ENCODE data around the gene FSD1.

The FSD1 gene

DNA sequence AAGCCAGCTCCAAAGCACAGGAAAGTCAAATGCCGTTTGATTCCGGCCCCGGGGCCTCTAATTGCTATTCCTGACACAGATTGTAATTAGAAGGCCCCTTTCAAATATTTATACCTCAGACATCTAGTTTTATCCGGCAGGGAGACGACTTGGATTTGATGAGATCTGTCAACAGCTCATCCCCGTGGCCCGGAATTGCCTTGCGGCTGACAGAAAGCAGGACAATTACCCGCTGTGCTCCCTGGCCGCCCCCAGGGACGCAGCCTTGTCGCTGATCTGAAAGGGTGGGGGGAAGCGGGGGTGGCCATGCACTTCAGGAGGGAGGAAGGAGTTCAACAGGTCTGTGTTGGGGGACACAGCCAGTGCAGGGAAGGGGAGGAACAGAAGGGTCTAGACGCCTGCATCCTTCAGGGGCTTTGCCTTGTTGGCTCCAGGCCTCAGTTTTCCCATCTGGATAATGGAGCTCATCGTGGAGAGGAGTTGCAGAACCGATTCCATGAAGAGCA is 27.2 kb upstream of the FSD1 start:
- TF ChIP-seq, protein P1, sequence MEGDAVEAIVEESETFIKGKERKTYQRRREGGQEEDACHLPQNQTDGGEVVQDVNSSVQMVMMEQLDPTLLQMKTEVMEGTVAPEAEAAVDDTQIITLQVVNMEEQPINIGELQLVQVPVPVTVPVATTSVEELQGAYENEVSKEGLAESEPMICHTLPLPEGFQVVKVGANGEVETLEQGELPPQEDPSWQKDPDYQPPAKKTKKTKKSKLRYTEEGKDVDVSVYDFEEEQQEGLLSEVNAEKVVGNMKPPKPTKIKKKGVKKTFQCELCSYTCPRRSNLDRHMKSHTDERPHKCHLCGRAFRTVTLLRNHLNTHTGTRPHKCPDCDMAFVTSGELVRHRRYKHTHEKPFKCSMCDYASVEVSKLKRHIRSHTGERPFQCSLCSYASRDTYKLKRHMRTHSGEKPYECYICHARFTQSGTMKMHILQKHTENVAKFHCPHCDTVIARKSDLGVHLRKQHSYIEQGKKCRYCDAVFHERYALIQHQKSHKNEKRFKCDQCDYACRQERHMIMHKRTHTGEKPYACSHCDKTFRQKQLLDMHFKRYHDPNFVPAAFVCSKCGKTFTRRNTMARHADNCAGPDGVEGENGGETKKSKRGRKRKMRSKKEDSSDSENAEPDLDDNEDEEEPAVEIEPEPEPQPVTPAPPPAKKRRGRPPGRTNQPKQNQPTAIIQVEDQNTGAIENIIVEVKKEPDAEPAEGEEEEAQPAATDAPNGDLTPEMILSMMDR (IDR thresholded peaks at IDR 0.05; ENCODE audit: control insufficient read depth, extremely low read depth, insufficient read depth): no peak
- DNase-seq (ENCODE audit: low read depth): no peak
- H3K4me3 ChIP-seq (ENCODE audit: low read depth, low read length): no peak overlapping the region

DNA sequence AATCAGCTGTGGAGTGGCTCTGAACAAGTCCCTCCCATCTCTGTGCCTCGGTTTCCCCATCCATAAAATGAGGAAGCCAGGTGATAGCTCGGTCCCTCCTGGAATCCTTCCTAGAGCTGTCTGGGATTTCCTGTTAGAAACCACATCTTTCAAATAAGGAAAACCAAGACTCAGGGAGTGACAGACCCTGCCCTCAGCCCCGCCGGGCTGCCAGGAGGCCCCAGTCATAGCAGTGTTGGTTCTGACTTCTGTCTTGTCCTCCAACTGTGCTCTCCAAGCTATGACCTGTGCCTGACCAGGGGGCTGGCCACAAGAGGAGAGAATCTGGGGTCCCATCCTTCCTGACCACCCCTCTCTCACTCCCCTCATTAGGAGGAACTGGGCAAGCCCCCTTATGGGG is 26.4 kb upstream of the FSD1 start:
- TF ChIP-seq, protein P1 (IDR thresholded peaks at IDR 0.05; ENCODE audit: control insufficient read depth, extremely low read depth, insufficient read depth): no peak
- no peak for DNase-seq (ENCODE audit: low read depth)
- no peak overlapping the region for H3K4me3 ChIP-seq (ENCODE audit: low read depth, low read length)

DNA sequence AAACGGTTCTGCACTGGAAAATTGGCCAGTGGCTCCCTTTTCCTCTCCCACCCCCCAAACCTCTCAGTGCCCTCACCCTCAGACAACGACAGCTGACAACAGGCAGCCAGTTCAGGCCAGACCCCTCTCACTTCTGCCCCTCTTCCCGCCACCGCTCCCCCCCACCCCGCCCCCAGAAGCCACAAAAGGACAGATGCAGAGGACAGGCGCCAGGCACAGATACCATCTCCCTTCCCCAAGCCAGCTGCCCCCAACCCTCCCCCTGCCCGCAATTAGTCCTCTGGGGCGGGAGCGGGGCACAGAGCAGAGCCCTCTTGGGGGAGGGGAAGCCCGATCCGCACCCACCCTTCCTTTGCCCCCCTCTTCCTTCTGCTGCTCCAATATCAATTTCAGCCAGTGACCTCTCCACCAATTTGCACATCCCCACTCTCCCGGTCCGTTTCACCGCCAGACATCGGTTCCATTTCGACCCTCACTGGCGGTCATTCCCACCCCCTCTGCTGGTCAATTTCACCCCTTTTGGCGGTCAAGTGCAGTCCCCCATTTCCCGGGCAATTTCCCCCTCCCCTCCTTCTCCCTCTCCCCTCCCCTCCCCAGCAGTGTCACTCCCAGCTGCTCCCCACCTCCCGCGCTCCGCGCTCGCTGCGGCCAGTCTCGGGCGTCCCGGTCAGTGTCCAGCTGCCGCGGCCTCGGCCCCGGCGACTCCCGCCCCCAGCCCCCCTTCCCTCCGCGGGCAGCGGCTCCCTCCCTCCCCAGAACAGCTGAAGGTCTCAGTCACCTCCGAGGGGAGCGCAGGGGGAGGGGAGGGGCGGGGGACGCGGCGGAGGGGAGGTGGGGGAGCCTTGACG is 25.8 kb upstream of the FSD1 start, which contains the start of gene SHD:
SHD (plus strand) TSS at position 848 of the 848 bp plus-strand sequence. CDS start 798 bp downstream, outside the sequence.
- TF ChIP-seq, protein P1 (IDR thresholded peaks at IDR 0.05; ENCODE audit: control insufficient read depth, extremely low read depth, insufficient read depth): no peak
- no peak for DNase-seq (ENCODE audit: low read depth)
- H3K4me3 ChIP-seq (ENCODE audit: low read depth, low read length): no peak within 1 kb of the TSS

DNA sequence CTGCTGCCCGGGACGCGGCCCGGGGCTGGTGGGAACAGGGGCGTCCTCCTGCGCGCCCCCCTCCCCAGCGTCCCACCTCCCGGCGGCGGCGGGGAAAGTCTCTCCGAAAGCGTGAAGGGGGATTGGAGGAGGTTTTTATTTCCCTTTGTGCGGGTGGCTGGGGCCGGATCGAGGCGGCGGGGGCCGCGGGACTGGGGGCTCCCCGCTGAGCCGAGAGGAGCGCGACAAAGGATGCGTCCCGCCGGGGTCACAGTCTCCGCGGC is 25.2 kb upstream of the FSD1 start:
- DNase-seq (ENCODE audit: low read depth): no peak
- TF ChIP-seq, protein P1 (IDR thresholded peaks at IDR 0.05; ENCODE audit: control insufficient read depth, extremely low read depth, insufficient read depth): no peak
- no peak overlapping the region for H3K4me3 ChIP-seq (ENCODE audit: low read depth, low read length)

DNA sequence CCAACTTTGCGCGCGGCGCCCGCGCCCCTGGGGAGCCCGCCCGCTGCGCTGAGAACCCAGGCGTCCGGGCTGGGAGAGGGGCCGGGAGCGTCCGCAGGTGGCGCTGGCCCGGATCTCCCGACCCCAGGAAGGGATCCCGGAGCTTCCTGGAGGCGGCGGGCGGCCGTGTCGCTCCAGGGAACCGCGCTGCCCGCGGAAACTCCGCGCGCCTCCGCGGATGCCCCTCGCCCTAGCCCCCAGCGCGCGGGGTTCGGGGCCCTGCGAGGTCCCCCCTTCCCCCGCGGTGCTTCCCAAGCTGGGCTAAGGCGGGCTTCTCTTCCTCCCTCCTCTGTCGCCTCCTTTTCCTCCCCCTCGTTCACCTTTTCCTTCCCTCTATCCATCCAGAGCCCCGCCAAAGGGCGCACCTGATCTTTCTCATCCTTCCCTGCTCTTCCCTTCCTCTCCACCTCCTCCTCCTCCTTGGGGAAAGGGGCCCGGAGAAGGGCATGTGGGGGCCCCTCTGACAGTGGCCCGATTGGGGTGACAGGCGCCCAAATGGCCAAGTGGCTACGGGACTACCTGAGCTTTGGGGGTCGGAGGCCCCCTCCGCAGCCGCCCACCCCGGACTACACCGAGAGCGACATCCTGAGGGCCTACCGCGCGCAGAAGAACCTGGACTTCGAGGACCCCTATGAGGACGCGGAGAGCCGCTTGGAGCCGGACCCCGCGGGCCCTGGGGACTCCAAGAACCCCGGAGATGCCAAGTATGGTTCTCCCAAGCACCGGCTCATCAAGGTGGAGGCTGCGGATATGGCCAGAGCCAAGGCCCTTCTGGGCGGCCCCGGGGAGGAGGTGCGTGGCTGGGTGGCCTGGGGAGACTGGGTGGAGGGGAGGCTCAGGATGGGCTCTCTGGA is 24.6 kb upstream of the FSD1 start:
- H3K4me3 ChIP-seq (ENCODE audit: low read depth, low read length): no peak overlapping the region
- DNase-seq (ENCODE audit: low read depth): no peak
- TF ChIP-seq, protein P1 (IDR thresholded peaks at IDR 0.05; ENCODE audit: control insufficient read depth, extremely low read depth, insufficient read depth): no peak

DNA sequence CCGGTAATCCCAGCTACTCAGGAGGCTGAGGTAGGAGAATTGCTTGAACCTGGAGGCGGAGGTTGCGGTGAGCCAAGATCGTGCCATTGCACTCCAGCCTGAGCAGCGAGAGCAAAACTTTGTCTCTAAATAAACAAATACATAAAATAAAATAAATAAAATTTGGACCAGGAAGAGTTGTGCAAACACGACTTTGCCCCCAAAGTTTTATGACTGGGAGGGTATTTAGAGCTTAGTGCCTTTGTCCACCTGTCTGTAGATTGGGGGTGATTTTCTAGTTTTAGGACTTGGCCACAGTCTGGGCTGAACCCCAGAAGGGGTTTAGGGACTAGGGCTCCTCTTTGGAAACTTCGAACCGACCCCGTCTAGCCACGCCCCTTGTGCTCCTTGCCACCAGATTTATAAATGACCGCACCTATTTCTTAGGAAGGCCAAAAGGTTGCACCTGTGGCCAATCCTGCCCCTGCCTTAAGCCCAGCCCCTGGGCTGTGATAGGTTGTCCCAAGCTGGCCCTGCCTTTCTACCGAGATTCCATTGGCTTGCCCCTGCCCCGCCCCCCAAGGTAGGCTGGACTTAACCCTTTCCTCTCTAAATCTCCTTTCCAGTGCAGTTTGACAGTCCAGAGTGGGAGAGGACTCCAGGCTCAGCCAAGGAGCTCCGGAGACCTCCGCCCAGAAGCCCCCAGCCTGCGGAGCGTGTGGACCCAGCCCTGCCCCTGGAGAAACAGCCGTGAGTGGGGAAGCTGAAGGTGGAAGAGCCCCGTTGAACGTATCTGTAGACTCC is 20.0 kb upstream of the FSD1 start:
- TF ChIP-seq, protein P1 (IDR thresholded peaks at IDR 0.05; ENCODE audit: control insufficient read depth, extremely low read depth, insufficient read depth): no peak
- no peak for DNase-seq (ENCODE audit: low read depth)
- H3K4me3 ChIP-seq (ENCODE audit: low read depth, low read length): no peak overlapping the region

Measured in LNCaP clone FGC (cell line).